ENCODE measurements around the gene AARS1. TPM values are rescaled to one million over a fixed set of nuclear protein-coding genes. Genes with fewer than 3 reads are reported as not detected.

AARS1 gene
- total RNA-seq, 1 donor from 2014 or later = 53.7 TPM

DNA sequence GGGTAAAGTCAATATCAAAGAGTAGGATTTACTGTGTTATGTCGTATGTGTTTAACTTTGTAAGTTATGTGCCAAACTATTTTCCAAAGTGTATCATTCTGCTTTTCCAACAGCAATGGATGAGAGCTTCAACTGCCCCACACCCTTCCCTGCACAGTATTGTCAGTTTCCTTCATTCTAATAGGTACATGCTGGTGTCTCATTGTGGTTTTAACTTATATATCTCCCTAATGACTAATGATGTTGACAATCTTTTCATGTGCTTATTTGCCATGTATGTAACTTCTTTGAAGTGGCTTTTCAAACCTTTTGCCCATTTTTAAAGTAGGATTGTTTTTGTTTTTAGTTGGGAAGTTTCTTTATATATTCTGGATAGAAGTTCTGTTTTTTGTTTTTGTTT is 13.4 kb upstream of the AARS1 start:
- Mint-ChIP-seq H3K4me3 (no peak overlapping the region), H3K4me1 (peaks cover 9% of the 10 kb centered on the region), H3K27ac (no peak overlapping the region), H3K27me3 (ENCODE audit: insufficient read depth, low read depth) (peaks cover 2% of the 10 kb centered on the region), H3K9me3 (peaks cover 15% of the 10 kb centered on the region), H3K36me3 (peaks cover 22% of the 10 kb centered on the region)
- Histone ChIP-seq H3K27me3 (no peaks in the 10 kb centered on the region), H2AFZ (replicated peaks) (no peak overlapping the region), H3K36me3 (peaks cover 8% of the 10 kb centered on the region), H3K4me3 (no peak overlapping the region), H3K4me2 (no peak overlapping the region), H3K9ac (no peak overlapping the region), H3K9me3 (ENCODE audit: low read depth) (no peaks in the 10 kb centered on the region), H3K4me1 (no peaks in the 10 kb centered on the region), H3F3A (ENCODE audit: low read depth) (peaks cover 3% of the 10 kb centered on the region), H4K20me1 (ENCODE audit: low read depth) (peaks cover 2% of the 10 kb centered on the region), H3K79me2 (ENCODE audit: low read depth) (peaks cover 94% of the 10 kb centered on the region), H3K27ac (no peak overlapping the region)
- no peak for TF ChIP-seq EZH2 (IDR thresholded peaks at IDR 0.05)
- TF ChIP-seq EZH2phosphoT487 (IDR thresholded peaks at IDR 0.05) = no peak
- TF ChIP-seq, protein P1, sequence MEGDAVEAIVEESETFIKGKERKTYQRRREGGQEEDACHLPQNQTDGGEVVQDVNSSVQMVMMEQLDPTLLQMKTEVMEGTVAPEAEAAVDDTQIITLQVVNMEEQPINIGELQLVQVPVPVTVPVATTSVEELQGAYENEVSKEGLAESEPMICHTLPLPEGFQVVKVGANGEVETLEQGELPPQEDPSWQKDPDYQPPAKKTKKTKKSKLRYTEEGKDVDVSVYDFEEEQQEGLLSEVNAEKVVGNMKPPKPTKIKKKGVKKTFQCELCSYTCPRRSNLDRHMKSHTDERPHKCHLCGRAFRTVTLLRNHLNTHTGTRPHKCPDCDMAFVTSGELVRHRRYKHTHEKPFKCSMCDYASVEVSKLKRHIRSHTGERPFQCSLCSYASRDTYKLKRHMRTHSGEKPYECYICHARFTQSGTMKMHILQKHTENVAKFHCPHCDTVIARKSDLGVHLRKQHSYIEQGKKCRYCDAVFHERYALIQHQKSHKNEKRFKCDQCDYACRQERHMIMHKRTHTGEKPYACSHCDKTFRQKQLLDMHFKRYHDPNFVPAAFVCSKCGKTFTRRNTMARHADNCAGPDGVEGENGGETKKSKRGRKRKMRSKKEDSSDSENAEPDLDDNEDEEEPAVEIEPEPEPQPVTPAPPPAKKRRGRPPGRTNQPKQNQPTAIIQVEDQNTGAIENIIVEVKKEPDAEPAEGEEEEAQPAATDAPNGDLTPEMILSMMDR (IDR thresholded peaks at IDR 0.05) = no peak
- no peak for DNase-seq (ENCODE audit: low spot score)

DNA sequence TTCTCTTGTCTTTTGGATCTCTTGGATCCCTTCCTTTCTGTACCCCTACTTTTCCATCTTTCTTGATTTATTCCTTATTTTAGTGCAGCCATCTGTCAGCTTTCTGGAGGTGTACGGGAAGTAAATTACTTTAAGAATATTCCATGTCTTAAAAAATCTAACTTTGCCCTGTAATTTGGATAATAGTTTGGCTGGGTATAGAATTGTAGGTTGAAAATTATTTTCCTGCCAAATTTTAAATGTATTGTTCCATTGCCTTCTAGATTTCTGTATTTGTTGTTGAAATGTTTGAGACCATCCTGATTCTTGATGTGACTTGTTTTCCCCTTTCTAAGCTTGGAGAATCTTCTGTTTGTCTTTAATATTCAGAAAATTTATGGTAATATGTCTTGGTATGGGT is 11.8 kb upstream of the AARS1 start:
- Histone ChIP-seq H2AFZ (replicated peaks) (no peak overlapping the region), H3K79me2 (ENCODE audit: low read depth) (peaks cover 78% of the 10 kb centered on the region), H3F3A (ENCODE audit: low read depth) (peaks cover 3% of the 10 kb centered on the region), H3K4me1 (no peaks in the 10 kb centered on the region), H3K36me3 (peaks cover 8% of the 10 kb centered on the region), H3K4me3 (no peak overlapping the region), H3K27me3 (no peaks in the 10 kb centered on the region), H3K9ac (no peak overlapping the region), H3K4me2 (no peak overlapping the region), H4K20me1 (ENCODE audit: low read depth) (peaks cover 1% of the 10 kb centered on the region), H3K27ac (no peak overlapping the region), H3K9me3 (ENCODE audit: low read depth) (no peaks in the 10 kb centered on the region)
- peaks cover 21% of the 10 kb centered on the region for H3K36me3 Mint-ChIP-seq
- no peak overlapping the region for H3K27ac Mint-ChIP-seq
- DNase-seq (ENCODE audit: low spot score) = no peak
- H3K9me3 Mint-ChIP-seq = peaks cover 15% of the 10 kb centered on the region
- H3K4me3 Mint-ChIP-seq = peak overlapping the region; percentile 95
- TF ChIP-seq EZH2 (IDR thresholded peaks at IDR 0.05) = no peak
- TF ChIP-seq EZH2phosphoT487 (IDR thresholded peaks at IDR 0.05) = no peak
- TF ChIP-seq, protein P1 (IDR thresholded peaks at IDR 0.05) = no peak
- peaks cover 2% of the 10 kb centered on the region for H3K27me3 Mint-ChIP-seq (ENCODE audit: insufficient read depth, low read depth)
- H3K4me1 Mint-ChIP-seq = peaks cover 9% of the 10 kb centered on the region

DNA sequence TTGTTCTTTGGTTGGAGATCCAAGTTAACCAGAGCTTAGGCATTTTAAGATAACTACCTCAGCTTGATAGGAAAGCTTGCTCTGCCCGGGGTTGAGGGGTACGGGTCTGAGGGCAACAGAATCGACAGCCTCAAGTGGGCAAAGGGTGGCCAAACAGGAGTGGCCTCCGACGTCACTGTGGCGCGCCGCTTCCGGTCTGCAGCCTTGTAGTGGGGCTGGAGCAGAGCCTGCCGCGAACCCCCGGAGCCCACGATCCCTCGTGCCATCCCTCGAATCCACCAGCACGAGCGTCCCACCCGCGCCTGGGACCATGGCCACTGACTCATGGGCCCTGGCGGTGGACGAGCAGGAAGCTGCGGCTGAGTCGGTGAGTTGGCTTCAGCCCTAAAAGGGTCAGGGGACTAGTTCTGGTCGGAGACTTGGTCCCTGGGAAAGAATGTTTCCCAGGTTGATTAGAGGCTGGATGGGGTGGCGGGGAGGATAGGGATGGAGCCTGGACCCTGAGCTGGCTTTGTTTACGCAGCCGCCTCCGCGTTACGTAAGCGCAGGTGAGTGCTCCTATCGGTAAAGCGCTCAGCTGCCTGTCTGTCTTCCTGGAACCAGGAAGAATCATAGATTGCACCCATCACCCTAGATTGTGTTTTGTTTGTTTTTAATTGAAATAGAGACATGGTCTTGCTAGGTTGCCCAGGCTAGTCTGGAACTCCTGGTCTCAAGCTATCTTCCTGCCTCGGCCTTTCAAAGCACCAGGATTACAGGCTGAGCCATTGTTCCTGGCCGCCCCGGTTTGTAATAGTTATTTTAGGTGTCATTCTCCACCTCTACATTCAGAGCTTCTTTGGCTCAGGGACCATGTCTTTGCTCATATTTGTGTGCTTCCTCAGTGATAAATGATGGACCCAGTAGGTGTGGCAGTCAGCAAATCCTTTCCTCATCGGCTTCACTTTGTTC is 10.0 kb upstream of the AARS1 start, which contains the start of gene DDX19B:
DDX19B (plus strand) TSS at position 199 of the 951 bp plus-strand sequence; CDS start at position 311, 112 bp downstream.
- Mint-ChIP-seq H3K4me3 (peak within 1 kb of the TSS; percentile 95), H3K27ac (peak within 1 kb of the TSS; percentile 91), H3K4me1 (peaks cover 9% of the 10 kb centered on the region), H3K36me3 (peaks cover 21% of the 10 kb centered on the region), H3K9me3 (peaks cover 15% of the 10 kb centered on the region), H3K27me3 (ENCODE audit: insufficient read depth, low read depth) (peaks cover 3% of the 10 kb centered on the region)
- no peaks in the 10 kb centered on the region for H3K4me1 ChIP-seq
- peak; percentile 69 for DNase-seq (ENCODE audit: low spot score)
- peaks cover 59% of the 10 kb centered on the region for H3K79me2 ChIP-seq (ENCODE audit: low read depth)
- peaks cover 8% of the 10 kb centered on the region for H3K36me3 ChIP-seq
- H2AFZ ChIP-seq (replicated peaks) = peak within 1 kb of the TSS; percentile 92
- H4K20me1 ChIP-seq (ENCODE audit: low read depth) = no peaks in the 10 kb centered on the region
- peak within 1 kb of the TSS; percentile 82 for H3K27ac ChIP-seq
- H3K4me2 ChIP-seq = peak within 1 kb of the TSS; percentile 78
- peak within 1 kb of the TSS; percentile 93 for H3K9ac ChIP-seq
- peak within 1 kb of the TSS; percentile 84 for H3K4me3 ChIP-seq
- H3F3A ChIP-seq (ENCODE audit: low read depth) = peaks cover 3% of the 10 kb centered on the region
- no peaks in the 10 kb centered on the region for H3K9me3 ChIP-seq (ENCODE audit: low read depth)
- TF ChIP-seq EZH2 (IDR thresholded peaks at IDR 0.05) (no peak), EZH2phosphoT487 (IDR thresholded peaks at IDR 0.05) (no peak)
- TF ChIP-seq, protein P1 (IDR thresholded peaks at IDR 0.05) = no peak
- H3K27me3 ChIP-seq = no peaks in the 10 kb centered on the region
